ENCODE results near the gene CABP7. TPM values are rescaled to one million over a fixed set of nuclear protein-coding genes. Genes with fewer than 3 reads are reported as not detected.
A peak's percentile ranks its signal among the peaks of the same experiment; 100 is the strongest.

The CABP7 gene
- total and polyA plus RNA-seq, 2 of the 13 experiments (the other 11 are each of a cell fraction or from before 2014, with no cell fraction given) = 0.08 TPM; not detected in 1

DNA sequence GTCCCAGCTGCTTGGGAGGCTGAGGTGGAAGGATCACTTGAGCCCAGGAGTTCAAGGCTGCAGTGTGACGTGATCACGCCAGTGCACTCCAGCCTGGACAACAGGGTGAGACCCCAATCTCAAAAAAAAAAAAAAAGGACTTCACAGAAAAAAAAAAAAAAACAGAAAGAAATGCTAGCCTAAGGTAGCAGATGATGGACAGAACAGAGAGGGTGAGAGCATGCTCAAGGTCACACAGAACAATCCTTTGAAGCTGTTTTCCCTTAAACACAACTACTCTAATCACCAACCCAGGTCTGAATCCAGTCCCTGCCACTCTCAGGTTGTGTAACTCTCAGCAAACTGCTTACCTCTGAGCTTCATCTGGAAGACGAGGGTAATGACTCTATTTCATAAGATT, 37.3 kb downstream of the CABP7 start:
- intact Hi-C loops (cut with micrococcal nuclease; ENCODE audit: unreplicated experiment) = loop anchor here (5.0 kb wide), 1 partner anchor 250 kb away; no protein-coding TSS in a partner anchor
- no peak overlapping the region for H3K4me2 ChIP-seq (ENCODE audit: low read depth, low read length)
- DNase-seq (ENCODE audit: low spot score) = no peak
- in situ Hi-C loops (cut with HindIII; ENCODE audit: extremely low pct_ligation_motif_present, low pct_unique_long_range_greater_than_20kb) = no loop called here
- CTCF ChIA-PET (ENCODE audit: low intra/inter-chr PET ratio, low total read pairs) = no interaction called here
- TF ChIP-seq ZNF768 (CRISPR knock-in tag; IDR thresholded peaks at IDR 0.05) (peak; percentile 73; the same call in 1 of the 2 replicates), ZNF589 (CRISPR knock-in tag; conservative IDR thresholded peaks at IDR 0.05) (no peak)
- H3K36me3 ChIP-seq (replicated peaks in 1 of 2; ENCODE audit: control insufficient read depth in 1 of 2, insufficient read depth in 2 of 2, low read length in 2 of 2) = no peaks in the 10 kb centered on the region
- FAIRE-seq = no peak
- H3K79me2 ChIP-seq (ENCODE audit: insufficient read depth, low read length) = no peaks in the 10 kb centered on the region
- H4K20me1 ChIP-seq (ENCODE audit: insufficient read depth, low read length) = no peaks in the 10 kb centered on the region
- POLR2A ChIA-PET = interaction anchor here (1.1 kb wide), 1 partner anchor 10 kb away, joined by 3 read pairs; the partner anchor contains the start of genes UQCR10 and ZMAT5
- H3K27me3 ChIP-seq (ENCODE audit: control insufficient read depth in 1 of 2, insufficient read depth in 2 of 2, low read length in 2 of 2) = no peaks in the 10 kb centered on the region
- H3K9ac ChIP-seq (ENCODE audit: insufficient read depth, low read depth, low read length) = no peak overlapping the region
- no peak overlapping the region for H3K27ac ChIP-seq (ENCODE audit: extremely low read length, insufficient read depth, low read length)
- 96% methylated on average over 3 of the region's 3 CpGs for WGBS (ENCODE audit: low lambda C conversion rate)
- BruUV-seq (replicated peaks) = no TSS peak
- H3K4me3 ChIP-seq (replicated peaks in 1 of 3; ENCODE audit: insufficient read depth in 1 of 3, low read depth in 2 of 3, low read length in 3 of 3) = no peak overlapping the region
- no peak for ATAC-seq
- H3K9me3 ChIP-seq (ENCODE audit: low read length) = no peaks in the 10 kb centered on the region
- no peak overlapping the region for H2AFZ ChIP-seq (ENCODE audit: low read length)
- H3K4me1 ChIP-seq (ENCODE audit: insufficient read depth, low read length) = no peaks in the 10 kb centered on the region

DNA sequence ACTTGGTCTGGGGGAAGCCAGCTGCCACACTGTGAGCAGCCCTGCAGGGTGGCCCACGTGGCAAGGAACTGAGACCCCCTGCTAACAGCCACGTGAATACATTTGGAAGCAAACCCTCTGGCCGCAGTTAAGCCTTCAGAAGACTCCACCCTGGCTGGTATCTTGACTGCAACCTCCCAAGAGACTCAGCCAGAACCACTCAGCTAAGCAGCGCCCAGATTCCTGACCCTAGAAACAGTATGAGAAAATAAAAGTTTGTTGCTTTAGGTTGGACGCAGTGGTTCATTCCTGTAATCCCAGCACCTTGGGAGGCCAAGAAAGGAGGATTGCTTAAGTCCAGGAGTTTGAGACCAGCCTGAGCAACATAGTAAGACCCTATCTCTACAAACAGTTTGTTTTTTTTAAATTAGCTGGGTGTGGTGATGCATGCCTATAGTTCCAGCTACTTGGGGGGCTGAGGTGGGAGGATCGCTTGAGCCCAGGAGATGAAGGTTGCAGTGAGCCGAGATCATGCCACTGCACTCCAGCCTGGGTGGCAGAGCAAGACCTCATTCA, 38.3 kb downstream of the CABP7 start:
- in situ Hi-C loops (cut with HindIII; ENCODE audit: extremely low pct_ligation_motif_present, low pct_unique_long_range_greater_than_20kb) = no loop called here
- ChIA-PET POLR2A (no interaction called here), CTCF (ENCODE audit: low intra/inter-chr PET ratio, low total read pairs) (no interaction called here)
- intact Hi-C loops (cut with micrococcal nuclease; ENCODE audit: unreplicated experiment) = loop anchor here (5.0 kb wide), 1 partner anchor 251 kb away; no protein-coding TSS in a partner anchor
- H3K9me3 ChIP-seq (ENCODE audit: low read length) = no peaks in the 10 kb centered on the region
- WGBS (ENCODE audit: low lambda C conversion rate) = 98% methylated on average over 6 of the region's 7 CpGs
- no peaks in the 10 kb centered on the region for H3K79me2 ChIP-seq (ENCODE audit: insufficient read depth, low read length)
- H3K36me3 ChIP-seq (replicated peaks in 1 of 2; ENCODE audit: control insufficient read depth in 1 of 2, insufficient read depth in 2 of 2, low read length in 2 of 2) = no peaks in the 10 kb centered on the region
- H3K4me2 ChIP-seq (ENCODE audit: low read depth, low read length) = no peak overlapping the region
- H3K4me1 ChIP-seq (ENCODE audit: insufficient read depth, low read length) = no peaks in the 10 kb centered on the region
- H3K27me3 ChIP-seq (ENCODE audit: control insufficient read depth in 1 of 2, insufficient read depth in 2 of 2, low read length in 2 of 2) = no peaks in the 10 kb centered on the region
- no peak overlapping the region for H3K4me3 ChIP-seq (replicated peaks in 1 of 3; ENCODE audit: insufficient read depth in 1 of 3, low read depth in 2 of 3, low read length in 3 of 3)
- H3K9ac ChIP-seq (ENCODE audit: insufficient read depth, low read depth, low read length) = no peak overlapping the region
- FAIRE-seq = no peak
- no TSS peak for BruUV-seq (replicated peaks)
- DNase-seq (ENCODE audit: low spot score) = no peak
- no peak overlapping the region for H2AFZ ChIP-seq (ENCODE audit: low read length)
- ATAC-seq = no peak
- no peak overlapping the region for H3K27ac ChIP-seq (ENCODE audit: extremely low read length, insufficient read depth, low read length)
- H4K20me1 ChIP-seq (ENCODE audit: insufficient read depth, low read length) = no peaks in the 10 kb centered on the region
- TF ChIP-seq SRSF4 (IDR thresholded peaks at IDR 0.05; ENCODE audit: low read depth, low read length, poor library complexity, severe bottlenecking) (no peak), HNRNPLL (IDR thresholded peaks at IDR 0.05; ENCODE audit: low read depth, low read length, poor library complexity, severe bottlenecking) (no peak), ZNF264 (CRISPR knock-in tag; IDR thresholded peaks at IDR 0.05) (no peak), RBM22 (optimal IDR thresholded peaks at IDR 0.05; ENCODE audit: low read length) (no peak), NBN (conservative IDR thresholded peaks at IDR 0.05) (no peak), TMF1 (CRISPR knock-in tag; IDR thresholded peaks at IDR 0.05; ENCODE audit: low read depth) (no peak), ZNF383 (CRISPR knock-in tag; IDR thresholded peaks at IDR 0.05; ENCODE audit: borderline replicate concordance) (no peak), ZFP82 (CRISPR knock-in tag; IDR thresholded peaks at IDR 0.05; ENCODE audit: borderline replicate concordance) (no peak), NFE2L1 (CRISPR knock-in tag; IDR thresholded peaks at IDR 0.05; ENCODE audit: borderline replicate concordance) (no peak)
- TF ChIP-seq, protein P1, sequence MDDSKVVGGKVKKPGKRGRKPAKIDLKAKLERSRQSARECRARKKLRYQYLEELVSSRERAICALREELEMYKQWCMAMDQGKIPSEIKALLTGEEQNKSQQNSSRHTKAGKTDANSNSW (CRISPR knock-in tag; IDR thresholded peaks at IDR 0.05; ENCODE audit: borderline replicate concordance) = no peak
- TF ChIP-seq, protein P2, sequence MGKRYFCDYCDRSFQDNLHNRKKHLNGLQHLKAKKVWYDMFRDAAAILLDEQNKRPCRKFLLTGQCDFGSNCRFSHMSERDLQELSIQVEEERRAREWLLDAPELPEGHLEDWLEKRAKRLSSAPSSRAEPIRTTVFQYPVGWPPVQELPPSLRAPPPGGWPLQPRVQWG (CRISPR knock-in tag; IDR thresholded peaks at IDR 0.05; ENCODE audit: borderline replicate concordance, low read depth) = no peak
- TF ChIP-seq, protein P3, sequence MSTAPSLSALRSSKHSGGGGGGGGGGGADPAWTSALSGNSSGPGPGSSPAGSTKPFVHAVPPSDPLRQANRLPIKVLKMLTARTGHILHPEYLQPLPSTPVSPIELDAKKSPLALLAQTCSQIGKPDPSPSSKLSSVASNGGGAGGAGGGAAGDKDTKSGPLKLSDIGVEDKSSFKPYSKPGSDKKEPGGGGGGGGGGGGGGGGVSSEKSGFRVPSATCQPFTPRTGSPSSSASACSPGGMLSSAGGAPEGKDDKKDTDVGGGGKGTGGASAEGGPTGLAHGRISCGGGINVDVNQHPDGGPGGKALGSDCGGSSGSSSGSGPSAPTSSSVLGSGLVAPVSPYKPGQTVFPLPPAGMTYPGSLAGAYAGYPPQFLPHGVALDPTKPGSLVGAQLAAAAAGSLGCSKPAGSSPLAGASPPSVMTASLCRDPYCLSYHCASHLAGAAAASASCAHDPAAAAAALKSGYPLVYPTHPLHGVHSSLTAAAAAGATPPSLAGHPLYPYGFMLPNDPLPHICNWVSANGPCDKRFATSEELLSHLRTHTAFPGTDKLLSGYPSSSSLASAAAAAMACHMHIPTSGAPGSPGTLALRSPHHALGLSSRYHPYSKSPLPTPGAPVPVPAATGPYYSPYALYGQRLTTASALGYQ (CRISPR knock-in tag; IDR thresholded peaks at IDR 0.05) = no peak
- TF ChIP-seq, protein P4, sequence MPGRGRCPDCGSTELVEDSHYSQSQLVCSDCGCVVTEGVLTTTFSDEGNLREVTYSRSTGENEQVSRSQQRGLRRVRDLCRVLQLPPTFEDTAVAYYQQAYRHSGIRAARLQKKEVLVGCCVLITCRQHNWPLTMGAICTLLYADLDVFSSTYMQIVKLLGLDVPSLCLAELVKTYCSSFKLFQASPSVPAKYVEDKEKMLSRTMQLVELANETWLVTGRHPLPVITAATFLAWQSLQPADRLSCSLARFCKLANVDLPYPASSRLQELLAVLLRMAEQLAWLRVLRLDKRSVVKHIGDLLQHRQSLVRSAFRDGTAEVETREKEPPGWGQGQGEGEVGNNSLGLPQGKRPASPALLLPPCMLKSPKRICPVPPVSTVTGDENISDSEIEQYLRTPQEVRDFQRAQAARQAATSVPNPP (CRISPR knock-in tag; IDR thresholded peaks at IDR 0.05) = no peak
